ENCODE results near the gene HMGXB3.

Gene HMGXB3

GRCh38 chr5:150067405-150067960 lies 66.9 kb downstream of the HMGXB3 start:
- TF ChIP-seq TAF1 (IDR thresholded peaks at IDR 0.05; ENCODE audit: borderline replicate concordance, insufficient read depth, low read length) (no peak), POLR2AphosphoS5 (IDR thresholded peaks at IDR 0.05; ENCODE audit: low read depth, low read length) (no peak), FOXP2 (optimal IDR thresholded peaks at IDR 0.05; ENCODE audit: borderline replicate concordance, extremely low read depth, extremely low read length, insufficient read depth) (no peak), REST (IDR thresholded peaks at IDR 0.05; ENCODE audit: insufficient read depth in 1 of 2, low read depth in 2 of 2, low read length in 2 of 2) (no peak), SIN3A (IDR thresholded peaks at IDR 0.05; ENCODE audit: borderline replicate concordance, insufficient read depth, low read length) (no peak)

GRCh38 chr5:150068071-150068470 lies 67.5 kb downstream of the HMGXB3 start:
- no peak for TF ChIP-seq TAF1 (IDR thresholded peaks at IDR 0.05; ENCODE audit: borderline replicate concordance, insufficient read depth, low read length)
- TF ChIP-seq REST (IDR thresholded peaks at IDR 0.05; ENCODE audit: insufficient read depth in 1 of 2, low read depth in 2 of 2, low read length in 2 of 2), result no peak
- TF ChIP-seq FOXP2 (optimal IDR thresholded peaks at IDR 0.05; ENCODE audit: borderline replicate concordance, extremely low read depth, extremely low read length, insufficient read depth), result no peak
- TF ChIP-seq POLR2AphosphoS5 (IDR thresholded peaks at IDR 0.05; ENCODE audit: low read depth, low read length), result no peak
- TF ChIP-seq SIN3A (IDR thresholded peaks at IDR 0.05; ENCODE audit: borderline replicate concordance, insufficient read depth, low read length), result no peak

GRCh38 chr5:150068472-150068871 lies 67.9 kb downstream of the HMGXB3 start:
- TF ChIP-seq SIN3A (IDR thresholded peaks at IDR 0.05; ENCODE audit: borderline replicate concordance, insufficient read depth, low read length) (no peak), FOXP2 (optimal IDR thresholded peaks at IDR 0.05; ENCODE audit: borderline replicate concordance, extremely low read depth, extremely low read length, insufficient read depth) (no peak), REST (IDR thresholded peaks at IDR 0.05; ENCODE audit: insufficient read depth in 1 of 2, low read depth in 2 of 2, low read length in 2 of 2) (no peak), TAF1 (IDR thresholded peaks at IDR 0.05; ENCODE audit: borderline replicate concordance, insufficient read depth, low read length) (no peak), POLR2AphosphoS5 (IDR thresholded peaks at IDR 0.05; ENCODE audit: low read depth, low read length) (no peak)

GRCh38 chr5:150068961-150069645 lies 68.6 kb downstream of the HMGXB3 start:
- TF ChIP-seq SIN3A (IDR thresholded peaks at IDR 0.05; ENCODE audit: borderline replicate concordance, insufficient read depth, low read length), result no peak
- TF ChIP-seq TAF1 (IDR thresholded peaks at IDR 0.05; ENCODE audit: borderline replicate concordance, insufficient read depth, low read length), result no peak
- TF ChIP-seq FOXP2 (optimal IDR thresholded peaks at IDR 0.05; ENCODE audit: borderline replicate concordance, extremely low read depth, extremely low read length, insufficient read depth), result no peak
- TF ChIP-seq REST (IDR thresholded peaks at IDR 0.05; ENCODE audit: insufficient read depth in 1 of 2, low read depth in 2 of 2, low read length in 2 of 2), result no peak
- no peak for TF ChIP-seq POLR2AphosphoS5 (IDR thresholded peaks at IDR 0.05; ENCODE audit: low read depth, low read length)

Data from PFSK-1 (cell line).